ENCODE measurements around the gene CAMKK1.

DNA sequence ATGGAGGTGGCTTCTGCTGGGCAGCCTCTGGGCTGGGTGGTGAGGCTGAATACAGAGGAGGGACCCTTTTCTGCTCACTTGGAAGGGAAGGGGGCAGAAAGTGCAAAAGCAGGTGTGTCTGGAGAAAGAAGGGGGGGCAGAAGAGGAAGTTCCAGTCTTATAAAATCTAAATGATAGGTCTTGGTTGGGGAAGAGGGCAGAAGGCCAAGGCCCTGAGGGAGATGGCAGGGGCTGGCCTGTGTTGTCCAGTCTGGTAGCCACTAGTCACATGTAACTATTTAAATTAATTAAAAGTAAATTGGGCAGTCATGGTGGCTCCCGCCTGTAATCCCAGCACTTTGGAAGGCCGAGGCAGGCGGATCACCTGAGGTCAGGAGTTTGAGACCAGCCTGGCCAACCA is 2.5 kb upstream of the CAMKK1 start:
- no peak for TF ChIP-seq POLR2A (IDR thresholded peaks at IDR 0.05)
- TF ChIP-seq, protein P1, sequence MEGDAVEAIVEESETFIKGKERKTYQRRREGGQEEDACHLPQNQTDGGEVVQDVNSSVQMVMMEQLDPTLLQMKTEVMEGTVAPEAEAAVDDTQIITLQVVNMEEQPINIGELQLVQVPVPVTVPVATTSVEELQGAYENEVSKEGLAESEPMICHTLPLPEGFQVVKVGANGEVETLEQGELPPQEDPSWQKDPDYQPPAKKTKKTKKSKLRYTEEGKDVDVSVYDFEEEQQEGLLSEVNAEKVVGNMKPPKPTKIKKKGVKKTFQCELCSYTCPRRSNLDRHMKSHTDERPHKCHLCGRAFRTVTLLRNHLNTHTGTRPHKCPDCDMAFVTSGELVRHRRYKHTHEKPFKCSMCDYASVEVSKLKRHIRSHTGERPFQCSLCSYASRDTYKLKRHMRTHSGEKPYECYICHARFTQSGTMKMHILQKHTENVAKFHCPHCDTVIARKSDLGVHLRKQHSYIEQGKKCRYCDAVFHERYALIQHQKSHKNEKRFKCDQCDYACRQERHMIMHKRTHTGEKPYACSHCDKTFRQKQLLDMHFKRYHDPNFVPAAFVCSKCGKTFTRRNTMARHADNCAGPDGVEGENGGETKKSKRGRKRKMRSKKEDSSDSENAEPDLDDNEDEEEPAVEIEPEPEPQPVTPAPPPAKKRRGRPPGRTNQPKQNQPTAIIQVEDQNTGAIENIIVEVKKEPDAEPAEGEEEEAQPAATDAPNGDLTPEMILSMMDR (IDR thresholded peaks at IDR 0.05), result no peak
